OCI-LY1 (cell line): Measurements from ENCODE around the gene CSMD2.

Experiments
- H2AFZ ChIP-seq: fragments of 200-600 bp; sonication (generic), shearing (Covaris generic); 2 replicates; pipeline ENCODE4 v1.6.0; 2014; ENCODE audit warnings: antibody characterized with exemption, mild to moderate bottlenecking, low read length
- H3F3A ChIP-seq: fragments of 200-600 bp; sonication (generic), shearing (Covaris generic); 2 replicates; pipeline ENCODE4 v1.6.0; 2014; ENCODE audit warnings: mild to moderate bottlenecking, antibody characterized with exemption, low read length, moderate library complexity; ENCODE audit not compliant: insufficient read depth
- H3K27ac ChIP-seq: fragments of 200-600 bp; sonication (generic); 2 replicates; pipeline ENCODE4 v1.5.1; 2014; ENCODE audit warnings: low read length, mixed run types, mild to moderate bottlenecking, low read depth; ENCODE audit not compliant: poor library complexity, severe bottlenecking
- H3K27me3 ChIP-seq: fragments of 200-600 bp; sonication (generic); 2 replicates; pipeline ENCODE4 v1.6.0; 2014; ENCODE audit warnings: antibody characterized with exemption, mild to moderate bottlenecking, low read length, moderate library complexity; ENCODE audit not compliant: insufficient read depth
- H3K36me3 ChIP-seq: fragments of 200-600 bp; sonication (generic); 2 replicates; pipeline ENCODE4 v1.6.1; 2014; ENCODE audit warnings: mild to moderate bottlenecking, antibody characterized with exemption, low read length, moderate library complexity, mixed read lengths; ENCODE audit not compliant: insufficient read depth
- H3K4me1 ChIP-seq: fragments of 200-600 bp; sonication (generic); 2 replicates; pipeline ENCODE4 v1.5.1; 2014; ENCODE audit warnings: mild to moderate bottlenecking, low read length, moderate library complexity; ENCODE audit not compliant: insufficient read depth, severe bottlenecking
- H3K4me2 ChIP-seq: fragments of 200-600 bp; sonication (generic), shearing (Covaris generic); 2 replicates; pipeline ENCODE4 v1.6.1; 2014; ENCODE audit warnings: low read length
- H3K4me3 ChIP-seq: fragments of 200-600 bp; sonication (generic); 2 replicates; pipeline ENCODE4 v1.5.1; 2014; ENCODE audit warnings: low read length, low read depth, mild to moderate bottlenecking, mixed read lengths; ENCODE audit not compliant: poor library complexity, severe bottlenecking
- H3K79me2 ChIP-seq: fragments of 200-600 bp; shearing (Covaris generic); 2 replicates; pipeline ENCODE4 v1.6.1; 2016; ENCODE audit warnings: mixed run types, low read length, mixed read lengths; ENCODE audit not compliant: insufficient read depth
- H3K9ac ChIP-seq: fragments of 200-600 bp; sonication (generic), shearing (Covaris generic); 2 replicates; pipeline ENCODE4 v1.6.1; 2014; ENCODE audit warnings: mild to moderate bottlenecking, low read length, mixed read lengths
- H3K9me2 ChIP-seq: fragments of 200-600 bp; sonication (generic), shearing (Covaris generic); 2 replicates; pipeline ENCODE4 v1.6.1; 2014; ENCODE audit warnings: low read depth, mild to moderate bottlenecking, low read length, mixed read lengths
- H3K9me3 ChIP-seq: fragments of 200-600 bp; shearing (Covaris generic); 2 replicates; pipeline ENCODE4 v1.6.1; 2014; ENCODE audit warnings: low read length, mixed read lengths
- H4K20me1 ChIP-seq: fragments of 200-600 bp; sonication (generic), shearing (Covaris generic); 2 replicates; pipeline ENCODE4 v1.6.0; 2016; ENCODE audit warnings: mild to moderate bottlenecking, low read length; ENCODE audit not compliant: insufficient read depth
- EZH2 ChIP-seq: fragments of 200-600 bp; sonication (generic), shearing (Covaris generic); IDR thresholded peaks from 2 replicates; pipeline ENCODE4 v1.8.0; 2017; ENCODE audit warnings: borderline replicate concordance, mixed run types, mild to moderate bottlenecking, antibody characterized with exemption, low read length, moderate library complexity, mixed read lengths
- TF ChIP-seq, protein P1 (sequence below): fragments of 200-600 bp; sonication (generic), shearing (Covaris generic); IDR thresholded peaks from 2 replicates; pipeline ENCODE4 v1.5.1; 2017; ENCODE audit warnings: mild to moderate bottlenecking, antibody characterized with exemption, low read length, moderate library complexity, mixed read lengths

The CSMD2 gene

DNA sequence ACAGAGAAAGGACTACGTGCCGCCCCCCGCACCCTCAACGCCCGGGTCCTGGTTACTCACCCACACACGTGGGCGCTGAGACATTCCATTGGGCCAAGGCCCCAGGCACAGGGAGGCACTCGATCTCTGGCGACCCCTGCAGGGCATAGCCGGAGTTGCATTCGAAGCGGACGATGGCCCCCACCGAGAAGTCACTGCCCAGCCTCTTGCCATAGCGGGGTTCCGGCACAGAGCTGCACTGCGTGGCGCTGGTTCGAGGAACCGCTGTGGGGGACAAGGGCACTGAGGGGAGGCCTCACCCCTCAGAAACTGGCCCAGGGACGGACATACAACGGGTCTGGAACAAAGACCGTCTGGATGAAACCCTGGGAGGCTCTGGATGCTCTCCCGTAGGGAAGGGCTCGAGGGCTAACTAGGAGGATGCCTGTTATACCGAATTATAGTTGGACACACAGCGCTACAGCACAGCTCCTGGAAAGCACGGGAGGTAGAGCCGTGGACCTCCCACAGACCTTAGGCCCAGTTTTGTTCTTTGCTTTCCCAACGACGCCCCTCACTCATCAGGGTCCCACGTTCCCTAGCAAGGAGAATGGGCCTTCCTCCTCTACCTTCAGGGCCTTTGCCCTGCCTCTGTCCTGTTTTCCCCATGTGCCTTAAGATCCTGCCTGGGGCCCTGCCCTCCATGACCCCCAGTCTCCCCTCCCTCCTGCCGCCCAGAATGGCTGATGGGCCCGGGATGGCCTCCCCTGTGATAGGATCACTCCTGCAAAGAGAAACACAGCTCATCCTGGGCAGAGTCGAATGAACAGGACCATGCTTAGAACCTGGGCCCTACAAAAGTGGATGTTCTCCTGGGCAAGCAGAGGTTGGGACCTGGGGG, 539.8 kb downstream of the CSMD2 start:
- Histone ChIP-seq H3K9me2 (no peaks in the 10 kb centered on the region), H3K4me1 (no peaks in the 10 kb centered on the region), H3K9me3 (no peaks in the 10 kb centered on the region), H3K9ac (no peak overlapping the region), H2AFZ (no peak overlapping the region), H4K20me1 (no peaks in the 10 kb centered on the region), H3K36me3 (no peaks in the 10 kb centered on the region), H3K27me3 (no peaks in the 10 kb centered on the region), H3K79me2 (no peaks in the 10 kb centered on the region), H3K27ac (no peak overlapping the region), H3K4me2 (no peak overlapping the region), H3K4me3 (no peak overlapping the region), H3F3A (no peaks in the 10 kb centered on the region)
- TF ChIP-seq, protein P1, sequence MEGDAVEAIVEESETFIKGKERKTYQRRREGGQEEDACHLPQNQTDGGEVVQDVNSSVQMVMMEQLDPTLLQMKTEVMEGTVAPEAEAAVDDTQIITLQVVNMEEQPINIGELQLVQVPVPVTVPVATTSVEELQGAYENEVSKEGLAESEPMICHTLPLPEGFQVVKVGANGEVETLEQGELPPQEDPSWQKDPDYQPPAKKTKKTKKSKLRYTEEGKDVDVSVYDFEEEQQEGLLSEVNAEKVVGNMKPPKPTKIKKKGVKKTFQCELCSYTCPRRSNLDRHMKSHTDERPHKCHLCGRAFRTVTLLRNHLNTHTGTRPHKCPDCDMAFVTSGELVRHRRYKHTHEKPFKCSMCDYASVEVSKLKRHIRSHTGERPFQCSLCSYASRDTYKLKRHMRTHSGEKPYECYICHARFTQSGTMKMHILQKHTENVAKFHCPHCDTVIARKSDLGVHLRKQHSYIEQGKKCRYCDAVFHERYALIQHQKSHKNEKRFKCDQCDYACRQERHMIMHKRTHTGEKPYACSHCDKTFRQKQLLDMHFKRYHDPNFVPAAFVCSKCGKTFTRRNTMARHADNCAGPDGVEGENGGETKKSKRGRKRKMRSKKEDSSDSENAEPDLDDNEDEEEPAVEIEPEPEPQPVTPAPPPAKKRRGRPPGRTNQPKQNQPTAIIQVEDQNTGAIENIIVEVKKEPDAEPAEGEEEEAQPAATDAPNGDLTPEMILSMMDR = peak; percentile 66; the same call in 1 of the 2 replicates
- no peak for TF ChIP-seq EZH2

DNA sequence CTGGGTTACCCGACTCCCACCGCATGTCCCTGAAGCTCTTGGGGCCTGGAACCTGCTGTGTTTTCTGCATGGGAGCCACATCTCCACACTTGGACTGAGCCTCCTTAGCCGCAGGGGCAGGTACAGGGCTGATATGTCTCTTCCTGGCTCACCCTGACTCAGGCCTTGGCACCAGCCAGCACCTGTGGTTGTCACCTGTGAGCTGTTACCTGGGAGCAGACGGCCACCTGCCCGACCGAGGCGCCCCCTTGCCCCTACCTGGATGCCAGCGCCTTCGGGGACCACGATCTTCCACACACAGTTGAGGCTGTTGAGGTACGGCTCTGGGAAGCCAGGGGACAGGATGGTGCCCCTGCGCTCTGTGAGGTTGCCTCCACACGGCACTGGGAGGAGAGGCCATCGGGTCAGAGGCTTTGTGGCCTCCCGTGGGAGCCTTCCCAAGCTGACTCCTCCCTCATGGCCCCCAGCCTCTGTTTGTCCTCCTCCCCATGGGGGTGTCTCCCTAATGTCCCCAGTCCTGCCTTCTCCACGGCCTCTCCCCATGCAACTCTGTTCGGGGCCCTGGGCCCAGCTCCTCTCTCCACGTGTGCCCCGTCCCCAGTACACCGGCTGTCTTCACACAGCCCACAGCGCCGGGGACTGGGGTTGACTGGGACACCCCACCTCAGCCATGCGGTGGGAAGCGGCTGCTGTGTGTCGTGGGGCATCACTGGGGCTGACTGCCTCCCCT, 540.6 kb downstream of the CSMD2 start:
- no peak overlapping the region for H3K27ac ChIP-seq
- no peaks in the 10 kb centered on the region for H3F3A ChIP-seq
- H3K9me3 ChIP-seq = no peaks in the 10 kb centered on the region
- no peak overlapping the region for H3K4me2 ChIP-seq
- no peaks in the 10 kb centered on the region for H3K79me2 ChIP-seq
- H3K4me1 ChIP-seq = no peaks in the 10 kb centered on the region
- TF ChIP-seq, protein P1 = no peak
- no peak for TF ChIP-seq EZH2
- no peak overlapping the region for H3K9ac ChIP-seq
- no peaks in the 10 kb centered on the region for H3K27me3 ChIP-seq
- H3K4me3 ChIP-seq = no peak overlapping the region
- no peaks in the 10 kb centered on the region for H4K20me1 ChIP-seq
- no peak overlapping the region for H2AFZ ChIP-seq
- H3K36me3 ChIP-seq = no peaks in the 10 kb centered on the region
- H3K9me2 ChIP-seq = no peaks in the 10 kb centered on the region

DNA sequence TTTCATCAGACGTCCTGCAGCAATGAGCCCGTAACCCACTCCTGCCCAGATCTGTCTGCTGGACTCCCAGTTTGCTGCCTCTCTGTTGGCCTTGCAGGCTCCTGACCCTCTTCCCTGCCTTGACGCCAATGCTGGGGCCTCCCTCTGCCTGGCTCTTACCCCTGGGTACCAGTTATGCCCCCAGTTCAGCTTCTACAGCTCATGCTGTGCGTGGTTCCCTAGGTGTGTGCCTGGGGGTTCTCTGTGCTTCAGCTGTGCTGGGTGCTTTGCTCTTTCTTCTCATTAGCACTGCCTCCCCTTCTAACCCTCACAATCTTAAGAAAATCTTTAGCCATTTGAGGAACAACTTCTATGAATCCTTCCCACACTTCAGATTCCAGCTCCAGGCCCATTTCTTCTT, 541.2 kb downstream of the CSMD2 start:
- H3K79me2 ChIP-seq = no peaks in the 10 kb centered on the region
- H3K36me3 ChIP-seq = no peaks in the 10 kb centered on the region
- H3F3A ChIP-seq = no peaks in the 10 kb centered on the region
- no peaks in the 10 kb centered on the region for H3K9me2 ChIP-seq
- H3K27ac ChIP-seq = no peak overlapping the region
- H3K9me3 ChIP-seq = no peaks in the 10 kb centered on the region
- no peak overlapping the region for H3K4me3 ChIP-seq
- TF ChIP-seq, protein P1 = no peak
- no peak for TF ChIP-seq EZH2
- H3K9ac ChIP-seq = no peak overlapping the region
- H2AFZ ChIP-seq = no peak overlapping the region
- H3K27me3 ChIP-seq = no peaks in the 10 kb centered on the region
- no peaks in the 10 kb centered on the region for H3K4me1 ChIP-seq
- H4K20me1 ChIP-seq = no peaks in the 10 kb centered on the region
- H3K4me2 ChIP-seq = no peak overlapping the region
